Measurements from ENCODE around the gene PHLPP2.

Gene PHLPP2

GRCh38 chr16:71724320-71724751 lies at the start of gene PHLPP2:
Gene PHLPP2, minus strand, starts transcription at chr16:71724701. Its CDS starts 9,906 bp downstream, at chr16:71714795.
- ChIA-PET POLR2A (no interaction called here), CTCF (no interaction called here)
- DNase-seq (ENCODE audit: extremely low spot score) = no peak
- TF ChIP-seq HDGF (IDR thresholded peaks at IDR 0.05; ENCODE audit: borderline replicate concordance) (no peak), ELF4 (IDR thresholded peaks at IDR 0.05) (no peak), FOXK2 (IDR thresholded peaks at IDR 0.05) (no peak), FOXM1 (IDR thresholded peaks at IDR 0.05; ENCODE audit: borderline replicate concordance) (no peak), ARNT (IDR thresholded peaks at IDR 0.05) (no peak), CTBP1 (IDR thresholded peaks at IDR 0.05; ENCODE audit: borderline replicate concordance) (no peak), L3MBTL2 (conservative IDR thresholded peaks at IDR 0.05) (no peak), BHLHE40 (IDR thresholded peaks at IDR 0.05; ENCODE audit: borderline replicate concordance) (no peak), SP1 (IDR thresholded peaks at IDR 0.05) (no peak), LEF1 (IDR thresholded peaks at IDR 0.05; ENCODE audit: borderline replicate concordance) (no peak), PKNOX1 (IDR thresholded peaks at IDR 0.05) (no peak)

- TF ChIP-seq FOXM1 (IDR thresholded peaks at IDR 0.05; ENCODE audit: borderline replicate concordance) (no peak), ELF4 (IDR thresholded peaks at IDR 0.05) (no peak), PKNOX1 (IDR thresholded peaks at IDR 0.05) (no peak), ZNF384 (IDR thresholded peaks at IDR 0.05) (no peak), L3MBTL2 (conservative IDR thresholded peaks at IDR 0.05) (no peak), SP1 (IDR thresholded peaks at IDR 0.05) (no peak), SUZ12 (IDR thresholded peaks at IDR 0.05) (no peak), ARNT (IDR thresholded peaks at IDR 0.05) (no peak), HDGF (IDR thresholded peaks at IDR 0.05; ENCODE audit: borderline replicate concordance) (no peak), NFRKB (IDR thresholded peaks at IDR 0.05) (no peak), LEF1 (IDR thresholded peaks at IDR 0.05; ENCODE audit: borderline replicate concordance) (no peak), FOXA1 (IDR thresholded peaks at IDR 0.05) (no peak), TARDBP (IDR thresholded peaks at IDR 0.05) (no peak), BHLHE40 (IDR thresholded peaks at IDR 0.05; ENCODE audit: borderline replicate concordance) (no peak), CTBP1 (IDR thresholded peaks at IDR 0.05; ENCODE audit: borderline replicate concordance) (no peak), FOXK2 (IDR thresholded peaks at IDR 0.05) (no peak)
- no peak for DNase-seq (ENCODE audit: extremely low spot score)
- CTCF ChIA-PET = no interaction called here
- POLR2A ChIA-PET = no interaction called here
Observed at GRCh38 chr16:71771571-71771970, 47.1 kb upstream of the PHLPP2 start.

- ChIA-PET CTCF (no interaction called here), POLR2A (no interaction called here)
- TF ChIP-seq FOXK2 (IDR thresholded peaks at IDR 0.05) = no peak
- no peak for TF ChIP-seq FOXA1 (IDR thresholded peaks at IDR 0.05)
- no peak for TF ChIP-seq SUZ12 (IDR thresholded peaks at IDR 0.05)
- no peak for TF ChIP-seq SP1 (IDR thresholded peaks at IDR 0.05)
- no peak for TF ChIP-seq CTBP1 (IDR thresholded peaks at IDR 0.05; ENCODE audit: borderline replicate concordance)
- no peak for TF ChIP-seq ZNF384 (IDR thresholded peaks at IDR 0.05)
- no peak for TF ChIP-seq NFRKB (IDR thresholded peaks at IDR 0.05)
- TF ChIP-seq PKNOX1 (IDR thresholded peaks at IDR 0.05) = no peak
- no peak for TF ChIP-seq LEF1 (IDR thresholded peaks at IDR 0.05; ENCODE audit: borderline replicate concordance)
- TF ChIP-seq ARNT (IDR thresholded peaks at IDR 0.05) = no peak
- no peak for TF ChIP-seq FOXM1 (IDR thresholded peaks at IDR 0.05; ENCODE audit: borderline replicate concordance)
- no peak for TF ChIP-seq ELF4 (IDR thresholded peaks at IDR 0.05)
- TF ChIP-seq HDGF (IDR thresholded peaks at IDR 0.05; ENCODE audit: borderline replicate concordance) = no peak
- no peak for DNase-seq (ENCODE audit: extremely low spot score)
Observed at GRCh38 chr16:71769222-71769621, 44.7 kb upstream of the PHLPP2 start.

- TF ChIP-seq ZNF384 (IDR thresholded peaks at IDR 0.05) (no peak), HDGF (IDR thresholded peaks at IDR 0.05; ENCODE audit: borderline replicate concordance) (no peak), FOXM1 (IDR thresholded peaks at IDR 0.05; ENCODE audit: borderline replicate concordance) (no peak), ARNT (IDR thresholded peaks at IDR 0.05) (no peak), L3MBTL2 (conservative IDR thresholded peaks at IDR 0.05) (no peak), SUZ12 (IDR thresholded peaks at IDR 0.05) (no peak), FOXK2 (IDR thresholded peaks at IDR 0.05) (no peak)
- no peak for DNase-seq (ENCODE audit: extremely low spot score)
- ChIA-PET POLR2A (no interaction called here), CTCF (no interaction called here)
Observed at GRCh38 chr16:71767060-71767900, 42.8 kb upstream of the PHLPP2 start.

GRCh38 chr16:71762186-71762585 lies 37.7 kb upstream of the PHLPP2 start:
- TF ChIP-seq FOXA1 (IDR thresholded peaks at IDR 0.05) (no peak), FOXK2 (IDR thresholded peaks at IDR 0.05) (no peak), LEF1 (IDR thresholded peaks at IDR 0.05; ENCODE audit: borderline replicate concordance) (no peak), SUZ12 (IDR thresholded peaks at IDR 0.05) (no peak), L3MBTL2 (conservative IDR thresholded peaks at IDR 0.05) (no peak), SP1 (IDR thresholded peaks at IDR 0.05) (no peak), ZNF384 (IDR thresholded peaks at IDR 0.05) (no peak), NFRKB (IDR thresholded peaks at IDR 0.05) (no peak), BHLHE40 (IDR thresholded peaks at IDR 0.05; ENCODE audit: borderline replicate concordance) (no peak), CTBP1 (IDR thresholded peaks at IDR 0.05; ENCODE audit: borderline replicate concordance) (no peak), PKNOX1 (IDR thresholded peaks at IDR 0.05) (no peak), TARDBP (IDR thresholded peaks at IDR 0.05) (no peak), ARNT (IDR thresholded peaks at IDR 0.05) (no peak), FOXM1 (IDR thresholded peaks at IDR 0.05; ENCODE audit: borderline replicate concordance) (no peak), HDGF (IDR thresholded peaks at IDR 0.05; ENCODE audit: borderline replicate concordance) (no peak), ELF4 (IDR thresholded peaks at IDR 0.05) (no peak)
- no peak for DNase-seq (ENCODE audit: extremely low spot score)
- POLR2A ChIA-PET = no interaction called here
- CTCF ChIA-PET = no interaction called here
